ENCODE data around the gene FOXP1. TPM values are rescaled to one million over a fixed set of nuclear protein-coding genes. Genes with fewer than 3 reads are reported as not detected.

Gene FOXP1
- total RNA-seq, 4 donors from 2014 or later = 49.8 to 157 (median 71.9) TPM

- WGBS = 82% methylated on average over 5 of the region's 5 CpGs
- Histone ChIP-seq H3K36me3 (peaks cover 33% of the 10 kb centered on the region), H3K27ac (no peak overlapping the region), H3K27me3 (no peaks in the 10 kb centered on the region), H3K4me3 (no peak overlapping the region), H3K4me1 (peaks cover 20% of the 10 kb centered on the region), H3K9me3 (no peaks in the 10 kb centered on the region)
- TF ChIP-seq EP300 (IDR thresholded peaks at IDR 0.05) = no peak
- TF ChIP-seq CTCF (IDR thresholded peaks at IDR 0.05) = no peak
- TF ChIP-seq POLR2AphosphoS5 (IDR thresholded peaks at IDR 0.05) = no peak
- no peak for TF ChIP-seq POLR2A (IDR thresholded peaks at IDR 0.05)
- no peak for DNase-seq (ENCODE audit: low spot score in 2 of 2)
These were observed 592.8 kb downstream of the FOXP1 start for GRCh38 chr3:70990723-70991122.

GRCh38 chr3:70990185-70990584 lies 593.3 kb downstream of the FOXP1 start:
- no peak for DNase-seq (ENCODE audit: low spot score in 2 of 2)
- WGBS = 89% methylated on average over 2 of the region's 2 CpGs
- no peaks in the 10 kb centered on the region for H3K27me3 ChIP-seq
- peaks cover 37% of the 10 kb centered on the region for H3K36me3 ChIP-seq
- H3K9me3 ChIP-seq = no peaks in the 10 kb centered on the region
- peaks cover 25% of the 10 kb centered on the region for H3K4me1 ChIP-seq
- H3K27ac ChIP-seq = peak overlapping the region; percentile 60
- H3K4me3 ChIP-seq = no peak overlapping the region
- TF ChIP-seq POLR2A (IDR thresholded peaks at IDR 0.05) (no peak), EP300 (IDR thresholded peaks at IDR 0.05) (no peak), POLR2AphosphoS5 (IDR thresholded peaks at IDR 0.05) (no peak), CTCF (IDR thresholded peaks at IDR 0.05) (no peak)

- no peak for TF ChIP-seq POLR2A (IDR thresholded peaks at IDR 0.05)
- TF ChIP-seq POLR2AphosphoS5 (IDR thresholded peaks at IDR 0.05) = no peak
- no peak for TF ChIP-seq EP300 (IDR thresholded peaks at IDR 0.05)
- TF ChIP-seq CTCF (IDR thresholded peaks at IDR 0.05) = no peak
- H3K27me3 ChIP-seq = no peaks in the 10 kb centered on the region
- no peak for DNase-seq (ENCODE audit: low spot score in 2 of 2)
- H3K9me3 ChIP-seq = no peaks in the 10 kb centered on the region
- H3K27ac ChIP-seq = peak overlapping the region; percentile 34
- peaks cover 33% of the 10 kb centered on the region for H3K4me1 ChIP-seq
- H3K4me3 ChIP-seq = no peak overlapping the region
- 51% methylated on average over 3 of the region's 3 CpGs for WGBS
- peaks cover 37% of the 10 kb centered on the region for H3K36me3 ChIP-seq
These were observed 594.4 kb downstream of the FOXP1 start for GRCh38 chr3:70989174-70989573.

- Histone ChIP-seq H3K27me3 (no peaks in the 10 kb centered on the region), H3K4me1 (peaks cover 44% of the 10 kb centered on the region), H3K9me3 (no peaks in the 10 kb centered on the region), H3K27ac (no peak overlapping the region), H3K4me3 (no peak overlapping the region), H3K36me3 (peaks cover 34% of the 10 kb centered on the region)
- WGBS = 88% methylated on average over 4 of the region's 4 CpGs
- TF ChIP-seq EP300 (IDR thresholded peaks at IDR 0.05) (no peak), CTCF (IDR thresholded peaks at IDR 0.05) (no peak), POLR2AphosphoS5 (IDR thresholded peaks at IDR 0.05) (no peak), POLR2A (IDR thresholded peaks at IDR 0.05) (no peak)
- no peak for DNase-seq (ENCODE audit: low spot score in 2 of 2)
These were observed 595.4 kb downstream of the FOXP1 start for GRCh38 chr3:70988111-70988510.

- Histone ChIP-seq H3K4me1 (peaks cover 64% of the 10 kb centered on the region), H3K9me3 (no peaks in the 10 kb centered on the region), H3K4me3 (no peak overlapping the region), H3K27ac (peak overlapping the region; percentile 36), H3K27me3 (no peaks in the 10 kb centered on the region), H3K36me3 (peaks cover 24% of the 10 kb centered on the region)
- 83% methylated on average over 4 of the region's 4 CpGs for WGBS
- TF ChIP-seq CTCF (IDR thresholded peaks at IDR 0.05) = no peak
- TF ChIP-seq POLR2AphosphoS5 (IDR thresholded peaks at IDR 0.05) = no peak
- no peak for TF ChIP-seq POLR2A (IDR thresholded peaks at IDR 0.05)
- TF ChIP-seq EP300 (IDR thresholded peaks at IDR 0.05) = no peak
- DNase-seq (ENCODE audit: low spot score in 2 of 2) = no peak
These were observed 598.0 kb downstream of the FOXP1 start for GRCh38 chr3:70985572-70985971.
